HS-27A (cell line): ENCODE data around the gene ILF3.
"Not testable (repeated sequence)": the region's sequence is repeated elsewhere in the genome, so short reads cannot be mapped to it uniquely, and the experiment has no call there.

Experiments
- DNase-seq: peaks from one replicate; pipeline ENCODE4 v3.0.0-alpha.2; 2012; ENCODE audit warnings: low read depth, missing footprints

Gene ILF3

DNA sequence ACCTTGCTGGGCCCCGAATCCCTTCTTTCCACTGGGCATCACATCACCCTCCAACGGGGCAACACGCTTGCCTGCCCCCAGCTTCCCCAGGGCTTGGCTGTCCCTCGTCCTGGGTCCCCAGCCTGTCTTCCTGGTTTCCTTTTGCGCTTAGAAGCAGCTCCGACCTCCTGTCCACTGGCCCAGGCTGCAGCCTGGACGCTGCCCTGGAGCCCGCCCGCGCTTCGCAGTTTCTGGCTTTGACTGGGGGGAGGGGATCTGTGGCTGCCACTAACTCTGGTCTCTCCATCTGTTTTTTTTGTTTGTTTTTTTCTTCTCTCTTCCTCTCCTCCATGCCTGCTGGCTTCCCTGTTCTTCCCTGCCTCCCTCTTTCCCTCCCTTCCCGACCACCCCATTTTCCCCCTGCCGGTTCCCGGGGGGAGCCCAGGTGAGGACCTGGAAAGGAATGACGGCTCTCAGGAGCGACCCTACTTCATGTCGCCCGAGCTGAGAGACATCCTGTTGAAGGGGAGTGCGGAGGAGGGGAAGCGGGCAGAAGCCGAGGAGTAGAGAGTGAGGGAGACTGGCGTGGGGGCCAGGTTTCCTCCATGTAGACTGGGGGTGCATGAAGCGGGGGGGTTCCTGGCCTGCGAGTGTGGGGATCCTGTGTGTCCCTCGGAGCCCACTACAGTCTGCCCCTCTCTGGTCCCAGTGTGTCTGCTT, 11.5 kb upstream of the ILF3 start:
- DNase-seq: no peak

DNA sequence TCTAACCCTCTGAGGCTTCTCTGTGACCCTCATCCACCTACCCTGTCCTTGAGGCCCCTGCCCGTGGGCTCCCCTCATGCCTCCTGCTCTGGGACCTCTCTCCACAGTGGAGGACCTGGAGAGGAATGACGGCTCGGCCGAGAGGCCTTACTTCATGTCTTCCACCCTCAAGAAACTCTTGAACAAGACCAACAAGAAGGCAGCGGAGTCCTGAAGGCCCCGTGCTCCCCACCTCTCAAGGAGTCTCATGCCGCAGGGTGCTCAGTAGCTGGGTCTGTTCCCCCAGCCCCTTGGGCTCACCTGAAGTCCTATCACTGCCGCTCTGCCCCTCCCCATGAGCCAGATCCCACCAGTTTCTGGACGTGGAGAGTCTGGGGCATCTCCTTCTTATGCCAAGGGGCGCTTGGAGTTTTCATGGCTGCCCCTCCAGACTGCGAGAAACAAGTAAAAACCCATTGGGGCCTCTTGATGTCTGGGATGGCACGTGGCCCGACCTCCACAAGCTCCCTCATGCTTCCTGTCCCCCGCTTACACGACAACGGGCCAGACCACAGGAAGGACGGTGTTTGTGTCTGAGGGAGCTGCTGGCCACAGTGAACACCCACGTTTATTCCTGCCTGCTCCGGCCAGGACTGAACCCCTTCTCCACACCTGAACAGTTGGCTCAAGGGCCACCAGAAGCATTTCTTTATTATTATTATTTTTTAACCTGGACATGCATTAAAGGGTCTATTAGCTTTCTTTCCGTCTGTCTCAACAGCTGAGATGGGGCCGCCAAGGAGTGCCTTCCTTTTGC, 10.8 kb upstream of the ILF3 start:
- no peak for DNase-seq

DNA sequence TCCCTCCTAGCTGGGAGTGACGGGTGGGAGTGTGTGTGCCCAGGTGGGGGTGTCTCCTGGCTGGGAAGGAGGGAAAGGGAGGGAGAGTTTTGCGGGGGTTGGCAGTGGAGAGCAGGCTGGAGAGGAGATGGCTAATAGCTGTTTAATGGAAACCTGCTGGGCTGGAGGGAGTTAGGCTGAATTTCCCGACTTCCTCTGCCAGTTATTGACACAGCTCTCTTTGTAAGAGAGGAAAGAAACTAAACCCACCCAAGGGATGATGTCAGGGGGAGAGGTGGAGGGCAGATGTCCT, 10.2 kb upstream of the ILF3 start:
- no peak for DNase-seq

DNA sequence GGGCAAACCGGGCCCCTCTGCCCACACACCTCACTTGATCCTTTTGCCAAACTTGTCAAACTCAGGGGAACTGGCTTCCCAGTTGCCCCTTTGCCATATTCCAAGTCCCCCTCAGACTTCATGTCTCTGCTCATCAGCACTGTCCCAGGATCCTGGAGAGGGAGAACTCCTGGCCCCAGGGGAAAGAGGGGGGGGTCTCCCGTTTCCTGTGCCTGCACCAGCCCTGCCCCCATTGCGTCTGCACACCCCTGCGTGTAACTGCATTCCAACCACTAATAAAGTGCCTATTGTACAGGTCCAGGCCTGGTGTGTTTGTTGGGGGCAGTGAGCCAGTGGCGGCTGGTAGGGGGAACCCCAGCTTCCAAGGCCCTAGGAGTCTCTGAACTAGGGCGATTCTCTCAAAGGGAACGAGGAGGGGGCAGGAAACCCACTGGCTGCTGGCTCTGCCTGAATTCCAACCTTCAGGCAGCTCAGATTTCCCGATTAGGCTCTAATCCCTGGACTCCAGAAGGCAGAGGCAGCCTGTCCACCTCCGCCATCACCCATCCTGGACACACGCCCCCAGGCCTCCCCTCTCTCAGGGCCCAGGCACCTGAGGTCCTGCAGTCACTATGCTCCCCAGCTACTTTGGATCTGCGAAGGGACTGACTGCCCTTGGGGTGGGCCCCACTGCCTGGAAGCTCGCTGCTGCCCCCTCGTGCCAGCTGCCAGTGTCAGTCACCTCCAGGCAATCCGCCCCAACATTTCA, 9.7 kb upstream of the ILF3 start:
- DNase-seq: no peak

DNA sequence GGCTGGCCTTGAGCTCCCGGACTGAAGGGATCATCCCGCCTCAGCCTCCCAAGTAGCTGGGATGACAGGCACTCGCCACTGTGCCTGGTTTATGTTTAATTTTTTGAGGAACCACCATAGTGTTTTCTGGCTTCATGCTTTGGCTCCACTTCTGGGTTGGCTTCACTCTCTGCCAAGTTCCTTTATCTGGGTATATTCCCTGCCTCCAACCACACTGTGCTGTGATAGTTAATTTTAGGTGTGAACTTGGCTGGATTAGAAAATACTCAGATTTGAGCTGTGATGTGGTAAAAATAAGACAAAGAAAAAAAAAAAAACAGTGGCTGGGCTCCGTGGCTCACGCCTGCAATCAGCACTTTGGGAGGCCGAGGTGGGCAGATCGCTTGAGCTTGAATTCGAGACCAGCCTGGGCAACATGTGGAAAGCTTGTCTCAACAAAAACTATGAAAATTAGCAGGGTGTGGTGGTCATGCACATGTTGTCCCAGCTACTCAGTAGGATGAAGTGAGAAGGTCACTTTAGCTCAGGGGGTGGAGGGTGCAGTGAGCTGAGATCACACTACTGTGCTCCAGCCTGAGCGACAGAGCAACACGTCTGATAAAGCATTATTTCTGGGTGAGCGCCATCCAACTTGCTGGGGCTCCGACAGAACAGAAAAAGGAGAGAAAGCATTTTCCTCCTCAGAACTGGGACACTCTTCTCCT, 7.5 kb upstream of the ILF3 start:
- no peak for DNase-seq

DNA sequence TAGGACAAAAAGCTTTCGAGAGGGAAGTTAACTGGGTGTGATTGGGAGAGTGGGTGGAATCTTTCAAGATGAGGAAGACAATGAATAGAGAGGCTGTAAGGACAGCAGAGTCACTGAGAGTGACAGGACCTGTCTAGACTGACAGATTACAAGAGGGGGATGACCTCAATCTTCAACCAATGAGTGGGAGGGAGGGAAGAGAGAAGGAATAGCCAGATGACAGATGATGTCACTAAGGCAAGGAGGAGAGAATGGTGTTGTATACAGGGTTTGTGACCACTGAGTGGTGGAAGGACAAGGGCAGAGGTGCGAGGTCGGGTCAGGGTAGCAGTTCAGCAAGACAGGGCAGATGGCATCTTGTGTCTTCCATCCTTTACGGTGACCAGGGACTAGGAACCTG, 5.8 kb upstream of the ILF3 start:
- no peak for DNase-seq

DNA sequence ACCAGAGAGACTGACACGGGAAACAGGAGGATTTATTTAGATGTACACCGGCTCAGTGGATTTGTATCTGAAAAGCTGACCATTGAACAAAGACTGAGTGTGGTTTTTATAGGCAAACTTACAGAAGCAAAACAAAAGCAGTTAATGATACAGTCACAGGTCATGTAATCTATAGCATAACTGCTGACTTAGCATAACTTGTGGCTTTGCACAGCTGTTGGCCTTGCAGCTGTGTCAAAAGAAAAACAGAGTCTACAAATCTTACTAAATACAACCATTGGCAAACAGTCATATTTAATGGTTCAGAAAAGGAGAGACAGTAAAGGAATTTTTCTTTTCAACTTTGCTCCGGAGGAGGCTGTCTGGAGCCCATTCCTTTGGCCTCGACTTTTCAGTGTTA, 2.3 kb upstream of the ILF3 start:
- DNase-seq: no peak

DNA sequence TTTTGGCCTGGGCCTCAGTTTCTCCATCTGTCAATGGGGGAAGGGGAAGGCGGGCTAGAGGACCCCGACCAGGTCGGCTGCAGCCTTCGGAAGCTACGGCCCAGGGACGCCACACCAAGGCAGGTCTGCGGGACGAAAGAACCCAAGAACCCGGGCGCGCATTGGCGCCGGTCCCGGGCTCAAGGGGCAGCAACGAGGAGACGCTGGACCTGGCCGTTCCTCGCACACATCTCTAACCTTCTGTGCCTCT, 739 bp upstream of the ILF3 start:
- DNase-seq: no peak

DNA sequence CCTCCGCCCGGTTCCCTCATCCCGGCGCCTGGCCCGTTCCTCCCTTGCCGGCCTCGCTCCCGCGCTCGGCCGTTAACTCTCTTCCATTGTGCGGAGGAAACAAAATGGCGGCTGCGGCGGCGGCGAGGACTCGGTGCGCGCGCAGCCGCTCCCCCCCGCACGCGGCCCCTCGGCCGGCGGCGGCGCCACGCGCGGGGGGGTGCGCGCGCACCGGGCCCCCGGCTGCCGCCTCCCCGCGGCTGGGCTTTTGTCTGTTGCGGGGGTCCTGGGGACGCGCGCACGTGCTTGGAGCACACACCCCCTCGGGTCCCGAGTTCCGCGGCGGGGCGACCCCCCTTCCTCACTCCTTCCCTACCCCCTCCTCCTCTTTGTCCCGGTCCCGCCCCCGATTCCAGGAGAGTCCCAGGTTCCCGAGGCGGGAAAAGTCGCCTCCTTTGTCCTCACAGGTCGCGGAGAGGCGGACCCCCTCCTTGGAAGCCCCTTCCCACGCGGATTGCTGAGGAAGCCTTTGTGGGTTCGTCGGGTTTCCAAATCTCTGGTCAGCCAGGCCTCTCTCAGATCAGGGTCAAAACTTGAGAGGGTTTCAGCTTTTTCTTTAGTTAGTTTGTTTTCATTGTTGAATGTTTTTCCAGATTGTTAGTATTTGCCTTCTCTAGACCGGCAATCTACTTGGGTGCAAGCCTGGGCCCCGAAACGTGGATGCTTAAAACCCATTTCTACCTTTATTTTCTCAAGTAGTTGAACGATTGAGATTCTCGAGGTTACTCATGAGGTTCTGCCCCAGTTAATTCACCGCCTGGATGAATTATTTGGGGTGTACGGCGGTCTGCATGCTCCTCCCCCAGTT, 687 bp downstream of the ILF3 start:
- no peak for DNase-seq

DNA sequence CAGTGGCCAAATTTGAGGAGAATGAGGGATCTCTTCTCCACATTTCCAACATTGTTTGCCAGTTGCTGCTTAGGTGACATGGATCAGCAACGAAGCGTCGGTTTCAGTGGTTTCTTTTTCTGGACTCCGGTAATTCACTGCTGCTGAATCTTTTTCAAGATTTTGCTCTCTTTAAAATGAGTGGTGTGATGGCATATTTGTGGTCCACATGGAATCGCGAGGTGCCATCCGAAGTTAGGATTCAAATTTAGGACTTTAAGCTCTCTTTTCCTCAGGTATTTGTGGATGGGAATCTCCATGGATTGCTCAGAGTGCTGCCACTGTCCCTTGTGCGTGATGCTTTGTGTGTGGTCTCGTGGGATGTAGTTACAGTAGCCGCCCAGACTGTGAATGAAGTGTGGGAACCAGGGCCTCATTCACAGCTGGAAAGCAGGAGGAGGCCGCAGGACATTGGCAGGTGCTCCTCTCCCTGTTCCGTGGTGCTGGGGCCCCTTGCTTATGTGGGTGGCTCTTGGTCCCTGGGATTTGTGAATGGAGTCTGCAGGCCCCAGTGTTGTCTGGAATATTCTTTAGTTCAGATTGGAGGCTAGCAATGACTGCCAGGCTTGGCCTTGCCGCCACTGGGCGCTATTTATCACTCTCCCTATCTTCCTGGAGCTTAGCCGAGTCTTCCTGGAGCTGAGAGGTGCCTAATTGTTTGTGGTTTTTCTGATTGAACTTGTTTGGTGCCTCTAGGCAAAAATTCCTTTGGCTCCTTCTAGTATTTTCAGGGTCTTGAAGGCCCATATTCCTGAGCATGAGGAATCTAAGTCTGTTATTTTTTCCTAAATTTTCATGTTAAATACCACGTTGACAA, 1.5 kb downstream of the ILF3 start:
- DNase-seq: no peak

DNA sequence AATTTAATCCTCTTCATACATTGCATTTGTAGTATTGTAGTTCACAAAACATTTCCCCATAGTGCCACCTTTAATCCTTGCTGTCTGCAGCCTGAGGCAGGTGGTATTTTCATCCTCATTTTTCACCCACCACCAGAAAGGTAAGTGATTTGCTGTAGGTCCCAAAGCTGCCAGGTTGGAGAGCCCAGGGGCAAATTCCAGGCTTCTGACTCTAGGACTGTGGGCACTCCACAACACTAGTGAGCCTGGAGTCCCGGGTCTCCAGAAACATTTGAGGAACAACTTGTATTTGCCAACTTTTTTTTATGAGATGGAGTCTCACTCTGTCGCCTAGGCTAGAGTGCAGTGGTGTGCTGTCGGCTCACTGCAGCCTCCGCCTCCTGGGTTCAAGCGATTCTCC, 6.2 kb downstream of the ILF3 start:
- DNase-seq: no peak

DNA sequence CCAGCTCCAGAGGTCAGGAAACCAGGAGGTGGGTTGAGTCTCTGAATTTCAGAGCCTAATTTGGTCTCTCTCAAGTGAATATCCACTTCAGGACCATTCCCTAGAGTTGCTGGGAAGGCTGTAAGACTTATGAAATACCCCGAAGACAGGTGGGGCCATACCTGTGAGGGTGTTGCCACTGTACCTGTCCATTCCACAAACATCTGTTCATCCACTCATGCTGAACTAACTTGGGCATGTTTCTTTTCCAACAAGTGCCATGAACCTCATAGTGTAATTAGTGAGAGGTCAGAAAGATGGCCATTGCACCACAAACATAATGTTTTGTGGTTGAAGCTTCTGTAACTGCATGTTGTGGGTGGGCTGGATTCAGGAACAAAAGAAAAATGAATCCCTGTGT, 7.8 kb downstream of the ILF3 start:
- DNase-seq: no peak

DNA sequence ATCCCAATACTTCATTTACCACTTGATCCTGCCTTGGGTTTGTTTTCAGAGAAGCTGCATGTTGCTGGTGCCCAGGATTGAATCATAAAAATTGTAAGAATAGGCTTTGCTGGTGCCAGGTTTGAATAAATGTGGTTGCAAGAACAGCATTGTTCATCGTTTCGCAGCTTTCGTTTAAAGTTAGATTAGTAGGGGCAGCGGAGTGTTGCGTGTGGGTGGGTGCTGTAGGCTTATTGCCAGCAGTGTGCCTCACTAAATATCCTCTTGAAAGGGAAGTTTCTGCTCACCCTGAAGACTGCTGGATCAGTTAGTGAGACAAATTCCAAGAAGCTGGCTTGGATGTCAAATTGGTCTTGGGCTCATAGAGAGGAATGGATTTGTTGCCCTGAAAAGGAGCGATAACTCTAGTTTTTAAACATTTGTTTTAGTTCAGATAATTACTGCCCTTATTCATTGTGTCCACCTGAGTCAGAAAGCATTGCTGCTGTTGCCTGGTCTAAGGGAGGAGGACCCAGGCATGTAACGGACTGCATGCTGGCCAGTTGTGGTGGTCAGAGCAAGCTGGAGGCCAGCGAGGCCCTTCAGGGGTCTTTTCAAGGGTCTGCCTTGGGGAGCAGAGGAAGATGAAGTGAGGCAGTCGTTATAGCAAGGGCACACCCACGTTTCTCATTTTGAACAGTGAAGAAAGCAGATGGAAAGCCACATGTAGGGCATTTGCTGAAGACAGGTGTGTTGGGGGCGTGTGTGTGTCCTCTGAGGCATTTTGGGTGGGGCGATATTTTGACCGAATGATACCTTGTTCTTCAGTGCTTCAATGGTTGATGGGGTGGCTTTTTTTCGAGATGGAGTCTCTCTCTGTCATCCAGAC, 8.5 kb downstream of the ILF3 start:
- no peak for DNase-seq

DNA sequence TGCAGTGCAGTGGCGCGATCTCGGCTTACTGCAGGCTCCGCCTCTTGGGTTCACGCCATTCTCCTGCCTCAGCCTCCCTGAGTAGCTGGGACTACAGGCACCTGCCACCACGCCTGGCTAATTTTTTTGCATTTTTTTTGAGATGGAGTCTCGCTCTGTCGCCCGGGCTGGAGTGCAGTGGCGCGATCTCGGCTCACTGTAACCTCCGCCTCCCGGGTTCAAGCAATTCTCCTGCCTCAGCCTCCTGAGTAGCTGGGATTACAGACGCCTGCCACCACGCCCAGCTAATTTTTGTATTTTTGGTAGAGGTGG, 9.1 kb downstream of the ILF3 start:
- DNase-seq: not testable (repeated sequence)

DNA sequence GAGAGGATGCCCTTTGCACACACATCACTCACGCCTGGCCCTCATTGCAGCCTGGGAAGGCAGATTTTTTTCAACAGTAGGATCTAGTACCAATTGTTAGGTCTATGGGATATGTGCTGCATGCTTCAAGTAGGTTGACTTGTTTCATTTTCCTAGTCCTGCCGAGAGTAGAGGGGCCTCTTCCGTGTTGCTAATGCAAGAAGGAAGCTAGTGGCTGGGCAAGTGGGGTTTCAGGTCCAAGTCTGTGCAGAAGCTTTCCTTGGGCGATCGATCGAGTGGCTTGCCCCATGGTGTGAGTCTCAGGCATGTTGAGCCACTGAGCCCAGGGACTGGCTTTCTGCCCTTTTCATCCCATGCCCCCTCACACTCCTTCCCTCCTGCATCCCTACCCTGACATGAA, 13.7 kb downstream of the ILF3 start:
- DNase-seq: no peak

DNA sequence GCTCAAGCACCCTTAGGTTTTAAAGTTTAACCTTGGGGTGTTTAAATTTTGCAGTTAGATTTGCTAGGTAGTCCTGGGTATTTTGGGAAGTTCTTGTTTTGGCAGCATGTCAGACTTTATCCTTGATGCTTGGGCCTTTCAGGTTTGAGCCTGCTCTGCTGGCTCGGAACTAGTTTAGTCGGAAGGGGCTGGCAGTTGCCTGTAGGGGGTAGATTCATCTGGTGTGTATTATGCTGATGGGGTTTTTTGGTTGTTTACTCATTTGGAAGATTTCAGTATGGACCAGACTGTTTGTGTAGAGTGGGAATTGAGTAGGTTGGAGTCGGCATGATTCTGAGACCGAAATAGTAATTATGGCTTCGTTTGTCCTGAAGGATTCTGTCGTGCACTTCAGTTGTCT, 15.1 kb downstream of the ILF3 start:
- no peak for DNase-seq

DNA sequence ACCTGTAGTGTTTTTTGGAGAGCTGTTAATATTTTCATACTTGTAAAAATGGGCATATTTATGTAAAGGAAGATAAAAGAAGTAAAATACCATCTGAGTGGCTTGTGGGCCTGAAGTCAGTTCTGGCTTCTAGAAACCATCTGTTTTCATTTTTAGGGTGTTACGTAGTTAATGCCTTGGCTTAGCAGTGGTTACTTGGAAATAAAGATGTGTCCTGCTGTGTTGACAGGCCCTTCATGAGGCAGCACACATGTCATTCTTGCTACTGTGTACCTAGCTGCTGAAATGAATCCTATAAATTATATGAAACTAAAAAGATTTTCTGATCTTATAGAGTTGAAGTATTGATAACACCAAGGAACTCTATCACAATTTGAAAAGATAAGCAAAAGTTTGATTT, 16.0 kb downstream of the ILF3 start:
- no peak for DNase-seq

DNA sequence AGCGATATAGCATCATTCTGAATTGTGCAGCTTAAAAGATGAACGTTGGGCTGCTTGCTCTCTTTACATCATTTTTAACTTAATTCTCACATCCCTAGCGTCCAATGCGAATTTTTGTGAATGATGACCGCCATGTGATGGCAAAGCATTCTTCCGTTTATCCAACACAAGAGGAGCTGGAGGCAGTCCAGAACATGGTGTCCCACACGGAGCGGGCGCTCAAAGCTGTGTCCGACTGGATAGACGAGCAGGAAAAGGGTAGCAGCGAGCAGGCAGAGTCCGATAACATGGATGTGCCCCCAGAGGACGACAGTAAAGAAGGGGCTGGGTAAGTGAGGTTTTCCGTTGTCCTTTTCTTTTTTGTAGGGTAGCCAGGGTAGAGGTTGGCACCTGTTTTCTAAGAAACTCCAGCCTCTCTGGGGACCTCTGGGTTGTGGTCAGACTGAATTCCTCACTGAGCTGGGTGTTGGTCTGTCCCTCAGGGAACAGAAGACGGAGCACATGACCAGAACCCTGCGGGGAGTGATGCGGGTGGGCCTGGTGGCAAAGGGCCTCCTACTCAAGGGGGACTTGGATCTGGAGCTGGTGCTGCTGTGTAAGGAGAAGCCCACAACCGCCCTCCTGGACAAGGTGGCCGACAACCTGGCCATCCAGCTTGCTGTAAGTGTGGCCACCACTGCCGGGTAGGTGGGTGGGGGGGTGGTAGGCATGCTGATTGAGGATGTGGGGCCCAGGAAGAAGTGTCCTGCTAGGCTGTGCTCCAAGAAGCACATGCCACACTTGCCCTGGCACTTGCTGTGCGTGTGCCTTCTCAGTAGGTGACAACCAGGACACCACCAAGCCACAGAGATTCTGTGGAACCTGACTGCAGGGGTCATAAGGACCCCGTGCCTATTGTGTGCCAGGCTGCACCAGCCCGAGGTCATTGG, 17.0 kb downstream of the ILF3 start:
- no peak for DNase-seq

DNA sequence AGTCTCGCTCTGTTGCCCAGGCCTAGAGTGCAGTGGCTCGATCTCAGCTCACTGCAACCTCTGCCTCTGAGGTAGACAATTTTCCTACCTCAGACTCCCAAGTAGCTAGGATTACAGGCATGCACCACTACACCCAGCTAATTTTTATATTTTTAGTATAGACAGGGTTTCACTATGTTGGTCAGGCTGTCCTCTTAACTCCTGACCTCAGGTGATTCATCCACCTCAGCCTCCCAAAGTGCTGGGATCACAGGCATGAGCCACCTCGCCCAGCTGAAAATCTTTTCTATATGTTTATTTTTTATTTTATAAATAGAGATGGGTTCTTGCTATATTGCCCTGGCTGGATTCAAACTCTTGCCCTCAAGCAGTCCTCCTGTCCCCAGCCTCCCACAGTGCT, 17.8 kb downstream of the ILF3 start:
- DNase-seq: not testable (repeated sequence)
